ENCODE measurements around the gene OSTC.

Gene OSTC

GRCh38 chr4:108624263-108625056, 25.9 kb upstream of the OSTC start:
- TF ChIP-seq CTCF (conservative IDR thresholded peaks at IDR 0.05; ENCODE audit: low read depth): no peak
- CTCF ChIA-PET: no interaction called here
- no peak for DNase-seq (ENCODE audit: low spot score)

GRCh38 chr4:108626056-108626455, 24.3 kb upstream of the OSTC start:
- ChIA-PET POLR2A (ENCODE audit: low non-redundant PET) (no interaction called here), CTCF (no interaction called here)
- H3K27ac ChIP-seq: 0 out of 2 replicates have a peak overlapping the region, but pooled peaks have one; percentile 20
- DNase-seq (ENCODE audit: low spot score): no peak
- no peak for TF ChIP-seq CTCF (conservative IDR thresholded peaks at IDR 0.05; ENCODE audit: low read depth)

More at GRCh38 chr4:108624263-108625056, 25.9 kb upstream of the OSTC start:
- no peak overlapping the region for H3K27ac ChIP-seq
- POLR2A ChIA-PET (ENCODE audit: low non-redundant PET): no interaction called here

- no peak for DNase-seq (ENCODE audit: low spot score)
- CTCF ChIA-PET: no interaction called here
- H3K27ac ChIP-seq: no peak overlapping the region
- POLR2A ChIA-PET (ENCODE audit: low non-redundant PET): no interaction called here
- TF ChIP-seq CTCF (conservative IDR thresholded peaks at IDR 0.05; ENCODE audit: low read depth): no peak
Measured at GRCh38 chr4:108628411-108628810, 22.0 kb upstream of the OSTC start.

- H3K27ac ChIP-seq: no peak overlapping the region
- no peak for TF ChIP-seq CTCF (conservative IDR thresholded peaks at IDR 0.05; ENCODE audit: low read depth)
- POLR2A ChIA-PET (ENCODE audit: low non-redundant PET): no interaction called here
- CTCF ChIA-PET: interaction anchor here (0.7 kb wide), 1 partner anchor 34 kb away, joined by 4 read pairs; no protein-coding TSS in a partner anchor
- DNase-seq (ENCODE audit: low spot score): peak; percentile 8
Measured at GRCh38 chr4:108635070-108635655, 15.2 kb upstream of the OSTC start.

GRCh38 chr4:108636246-108636645, 14.2 kb upstream of the OSTC start:
- TF ChIP-seq CTCF (conservative IDR thresholded peaks at IDR 0.05; ENCODE audit: low read depth): no peak
- ChIA-PET CTCF (no interaction called here), POLR2A (ENCODE audit: low non-redundant PET) (no interaction called here)
- H3K27ac ChIP-seq: no peak overlapping the region
- no peak for DNase-seq (ENCODE audit: low spot score)

GRCh38 chr4:108637856-108638255, 12.5 kb upstream of the OSTC start:
- ChIA-PET POLR2A (ENCODE audit: low non-redundant PET) (no interaction called here), CTCF (interaction anchor here (0.6 to 0.8 kb wide), 2 partner anchors 27 to 506 kb away, joined by 3 read pairs; no protein-coding TSS in a partner anchor)
- no peak for DNase-seq (ENCODE audit: low spot score)
- TF ChIP-seq CTCF (conservative IDR thresholded peaks at IDR 0.05; ENCODE audit: low read depth): no peak
- H3K27ac ChIP-seq: no peak overlapping the region

Data from RWPE1 (cell line).